GM12875 (cell line): Measurements from ENCODE around the gene RXFP4.

Source experiments
- H3K4me3 ChIP-seq: one replicate; pipeline ENCODE4 v1.5.1; 2011; ENCODE audit warnings: low read depth, low read length, control low read depth
- CTCF ChIP-seq: IDR thresholded peaks from 2 replicates; pipeline ENCODE4 v1.5.1; 2011; ENCODE audit warnings: low read depth, mild to moderate bottlenecking, control low read depth, inconsistent platforms, low read length, moderate library complexity, borderline replicate concordance; ENCODE audit not compliant: insufficient read depth

Gene RXFP4

GRCh38 chr1:155989242-155990004 lies 48.0 kb downstream of the RXFP4 start:
- peak; percentile 96 for TF ChIP-seq CTCF
- no peak overlapping the region for H3K4me3 ChIP-seq

GRCh38 chr1:155990005-155990739 lies 48.7 kb downstream of the RXFP4 start:
- H3K4me3 ChIP-seq, result no peak overlapping the region
- TF ChIP-seq CTCF, result no peak
